Measurements from ENCODE around the gene ZNF561.

ZNF561 gene

GRCh38 chr19:9610484-9611113 is 10.4 kb downstream of the ZNF561 start:
- Histone ChIP-seq H3K4ac (ENCODE audit: low read depth, low read length) (no peak overlapping the region), H3K18ac (ENCODE audit: low read length) (no peak overlapping the region), H3K79me1 (ENCODE audit: low read length) (no peaks in the 10 kb centered on the region), H4K12ac (ENCODE audit: low read depth, low read length) (no peak overlapping the region), H3K9ac (ENCODE audit: low read length) (no peak overlapping the region), H3K4me3 (ENCODE audit: low read depth, low read length) (no peak overlapping the region), H3K23ac (ENCODE audit: low read length) (no peak overlapping the region), H4K91ac (ENCODE audit: low read depth, low read length) (no peak overlapping the region), H2BK120ac (ENCODE audit: insufficient read depth, low read length, poor library complexity) (no peak overlapping the region), H3K4me1 (ENCODE audit: control insufficient read depth in 1 of 2, insufficient read depth in 2 of 2, low read length in 2 of 2) (no peaks in the 10 kb centered on the region), H3K36me3 (ENCODE audit: control insufficient read depth in 1 of 2, insufficient read depth in 2 of 2, low read length in 2 of 2) (peaks cover 43 to 53% of the 10 kb centered on the region in 2 experiments), H2AFZ (ENCODE audit: insufficient read depth, low read length, poor library complexity) (no peak overlapping the region), H2AK5ac (ENCODE audit: low read length) (no peak overlapping the region), H3K27me3 (ENCODE audit: insufficient read depth, low read length) (no peaks in the 10 kb centered on the region), H3K4me2 (ENCODE audit: low read length) (no peak overlapping the region), H3K79me2 (ENCODE audit: control insufficient read depth, insufficient read depth, low read length, poor library complexity) (no peaks in the 10 kb centered on the region), H2BK5ac (ENCODE audit: low read depth, low read length, poor library complexity) (no peak overlapping the region), H3K14ac (ENCODE audit: low read length) (no peak overlapping the region), H3K27ac (ENCODE audit: low read depth, low read length) (no peak overlapping the region), H2BK12ac (ENCODE audit: low read length) (no peak overlapping the region), H3K9me3 (ENCODE audit: insufficient read depth, low read depth, low read length) (peaks cover 7% of the 10 kb centered on the region), H4K8ac (ENCODE audit: low read depth, low read length) (no peak overlapping the region)
- no CpG with 5 or more reads among the region's 2 CpGs for WGBS (ENCODE audit: extremely low coverage, insufficient coverage, insufficient read length)
- peak in 1 of 2 donors; percentile 7 for DNase-seq

GRCh38 chr19:9608912-9609311 is 12.1 kb downstream of the ZNF561 start:
- Histone ChIP-seq H3K36me3 (ENCODE audit: control insufficient read depth in 1 of 2, insufficient read depth in 2 of 2, low read length in 2 of 2) (peaks cover 31 to 43% of the 10 kb centered on the region in 2 experiments), H2BK12ac (ENCODE audit: low read length) (no peak overlapping the region), H3K79me1 (ENCODE audit: low read length) (no peaks in the 10 kb centered on the region), H3K4ac (ENCODE audit: low read depth, low read length) (no peak overlapping the region), H3K9me3 (ENCODE audit: insufficient read depth, low read depth, low read length) (peaks cover 7% of the 10 kb centered on the region), H2AFZ (ENCODE audit: insufficient read depth, low read length, poor library complexity) (no peak overlapping the region), H4K91ac (ENCODE audit: low read depth, low read length) (no peak overlapping the region), H3K4me3 (ENCODE audit: low read depth, low read length) (no peak overlapping the region), H3K27me3 (ENCODE audit: insufficient read depth, low read length) (no peaks in the 10 kb centered on the region), H3K9ac (ENCODE audit: low read length) (no peak overlapping the region), H2BK120ac (ENCODE audit: insufficient read depth, low read length, poor library complexity) (no peak overlapping the region), H3K27ac (ENCODE audit: low read depth, low read length) (no peak overlapping the region), H3K23ac (ENCODE audit: low read length) (no peak overlapping the region), H3K14ac (ENCODE audit: low read length) (no peak overlapping the region), H3K4me1 (ENCODE audit: control insufficient read depth in 1 of 2, insufficient read depth in 2 of 2, low read length in 2 of 2) (no peaks in the 10 kb centered on the region), H2AK5ac (ENCODE audit: low read length) (no peak overlapping the region), H4K12ac (ENCODE audit: low read depth, low read length) (no peak overlapping the region), H2BK5ac (ENCODE audit: low read depth, low read length, poor library complexity) (no peak overlapping the region), H3K4me2 (ENCODE audit: low read length) (no peak overlapping the region), H4K8ac (ENCODE audit: low read depth, low read length) (no peak overlapping the region), H3K79me2 (ENCODE audit: control insufficient read depth, insufficient read depth, low read length, poor library complexity) (no peaks in the 10 kb centered on the region), H3K18ac (ENCODE audit: low read length) (no peak overlapping the region)
- DNase-seq, result peak; percentile 27 to 29
- WGBS (ENCODE audit: extremely low coverage, insufficient coverage, insufficient read length), result no CpG with 5 or more reads among the region's 5 CpGs

DNA sequence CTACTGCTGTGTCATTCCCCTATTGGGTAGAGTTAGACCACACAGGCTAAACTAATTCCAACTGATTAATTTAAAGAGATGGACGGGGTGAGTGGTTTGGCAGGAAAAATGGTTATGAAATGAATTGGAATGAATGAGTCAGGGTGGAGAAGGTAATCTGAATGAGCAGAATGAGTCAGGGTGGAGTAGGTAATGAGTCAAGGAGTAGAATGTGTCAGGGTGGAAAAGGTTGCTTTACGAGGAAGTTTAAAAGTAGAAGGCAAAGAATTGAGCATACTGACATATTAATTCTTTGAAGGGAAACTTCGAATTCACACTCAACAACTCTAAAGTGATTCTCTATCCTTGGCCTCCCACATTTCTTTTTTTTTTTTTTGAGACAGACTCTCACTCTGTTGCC is 24.0 kb downstream of the ZNF561 start:
- H3K23ac ChIP-seq (ENCODE audit: low read length), result no peak overlapping the region
- no peaks in the 10 kb centered on the region for H3K4me1 ChIP-seq (ENCODE audit: control insufficient read depth in 1 of 2, insufficient read depth in 2 of 2, low read length in 2 of 2)
- no peak overlapping the region for H2BK120ac ChIP-seq (ENCODE audit: insufficient read depth, low read length, poor library complexity)
- no peak overlapping the region for H4K91ac ChIP-seq (ENCODE audit: low read depth, low read length)
- no peak overlapping the region for H3K4ac ChIP-seq (ENCODE audit: low read depth, low read length)
- no peak overlapping the region for H3K18ac ChIP-seq (ENCODE audit: low read length)
- H3K9me3 ChIP-seq (ENCODE audit: insufficient read depth, low read depth, low read length), result peaks cover 8% of the 10 kb centered on the region
- no peaks in the 10 kb centered on the region for H3K79me1 ChIP-seq (ENCODE audit: low read length)
- H3K79me2 ChIP-seq (ENCODE audit: control insufficient read depth, insufficient read depth, low read length, poor library complexity), result no peaks in the 10 kb centered on the region
- no peak overlapping the region for H3K4me3 ChIP-seq (ENCODE audit: low read depth, low read length)
- WGBS (ENCODE audit: extremely low coverage, insufficient coverage, insufficient read length), result 100% methylated on average over 1 of the region's 3 CpGs
- H3K9ac ChIP-seq (ENCODE audit: low read length), result no peak overlapping the region
- H2AK5ac ChIP-seq (ENCODE audit: low read length), result no peak overlapping the region
- H2BK12ac ChIP-seq (ENCODE audit: low read length), result no peak overlapping the region
- no peaks in the 10 kb centered on the region for H3K27me3 ChIP-seq (ENCODE audit: insufficient read depth, low read length)
- H3K27ac ChIP-seq (ENCODE audit: low read depth, low read length), result no peak overlapping the region
- no peak overlapping the region for H2BK5ac ChIP-seq (ENCODE audit: low read depth, low read length, poor library complexity)
- no peaks in the 10 kb centered on the region for H3K36me3 ChIP-seq (ENCODE audit: control insufficient read depth in 1 of 2, insufficient read depth in 2 of 2, low read length in 2 of 2)
- no peak overlapping the region for H2AFZ ChIP-seq (ENCODE audit: insufficient read depth, low read length, poor library complexity)
- H3K4me2 ChIP-seq (ENCODE audit: low read length), result no peak overlapping the region
- no peak overlapping the region for H4K12ac ChIP-seq (ENCODE audit: low read depth, low read length)
- H4K8ac ChIP-seq (ENCODE audit: low read depth, low read length), result no peak overlapping the region
- H3K14ac ChIP-seq (ENCODE audit: low read length), result no peak overlapping the region
- peak; percentile 24 to 86 for DNase-seq

DNA sequence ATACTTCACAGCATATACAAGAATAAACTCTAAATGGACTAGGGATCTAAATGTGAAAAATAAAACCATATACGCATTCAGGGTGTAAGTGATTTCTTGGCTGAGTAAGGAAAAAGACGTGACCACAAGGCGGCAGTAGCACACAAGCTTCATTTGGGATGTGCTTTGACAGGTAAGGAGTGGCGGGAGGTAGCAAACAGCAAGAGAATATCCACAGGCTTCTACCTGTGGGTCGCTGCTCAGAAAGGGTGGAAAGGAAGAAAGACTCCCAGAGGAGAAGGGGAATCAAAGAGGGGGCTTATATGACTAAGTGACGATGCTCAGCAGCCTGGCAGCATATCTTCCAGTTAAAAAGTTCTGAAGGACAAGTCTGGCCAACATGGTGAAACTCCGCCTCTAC is 34.3 kb downstream of the ZNF561 start:
- H4K12ac ChIP-seq (ENCODE audit: low read depth, low read length), result no peak overlapping the region
- no peaks in the 10 kb centered on the region for H3K36me3 ChIP-seq (ENCODE audit: control insufficient read depth in 1 of 2, insufficient read depth in 2 of 2, low read length in 2 of 2)
- H3K79me1 ChIP-seq (ENCODE audit: low read length), result peaks cover 6% of the 10 kb centered on the region
- no peaks in the 10 kb centered on the region for H3K27me3 ChIP-seq (ENCODE audit: insufficient read depth, low read length)
- H3K9me3 ChIP-seq (ENCODE audit: insufficient read depth, low read depth, low read length), result no peaks in the 10 kb centered on the region
- peaks cover 0 to 6% of the 10 kb centered on the region in 2 experiments for H3K4me1 ChIP-seq (ENCODE audit: control insufficient read depth in 1 of 2, insufficient read depth in 2 of 2, low read length in 2 of 2)
- no peak overlapping the region for H3K23ac ChIP-seq (ENCODE audit: low read length)
- H3K4me3 ChIP-seq (ENCODE audit: low read depth, low read length), result no peak overlapping the region
- no CpG with 5 or more reads among the region's 7 CpGs for WGBS (ENCODE audit: extremely low coverage, insufficient coverage, insufficient read length)
- H3K14ac ChIP-seq (ENCODE audit: low read length), result no peak overlapping the region
- peaks cover 12% of the 10 kb centered on the region for H3K79me2 ChIP-seq (ENCODE audit: control insufficient read depth, insufficient read depth, low read length, poor library complexity)
- H2BK5ac ChIP-seq (ENCODE audit: low read depth, low read length, poor library complexity), result no peak overlapping the region
- H2BK12ac ChIP-seq (ENCODE audit: low read length), result no peak overlapping the region
- no peak overlapping the region for H2BK120ac ChIP-seq (ENCODE audit: insufficient read depth, low read length, poor library complexity)
- no peak overlapping the region for H3K27ac ChIP-seq (ENCODE audit: low read depth, low read length)
- no peak overlapping the region for H3K18ac ChIP-seq (ENCODE audit: low read length)
- no peak overlapping the region for H3K4me2 ChIP-seq (ENCODE audit: low read length)
- no peak overlapping the region for H2AFZ ChIP-seq (ENCODE audit: insufficient read depth, low read length, poor library complexity)
- H4K91ac ChIP-seq (ENCODE audit: low read depth, low read length), result no peak overlapping the region
- peak; percentile 85 to 94 for DNase-seq
- no peak overlapping the region for H3K4ac ChIP-seq (ENCODE audit: low read depth, low read length)
- H4K8ac ChIP-seq (ENCODE audit: low read depth, low read length), result no peak overlapping the region
- H2AK5ac ChIP-seq (ENCODE audit: low read length), result no peak overlapping the region
- H3K9ac ChIP-seq (ENCODE audit: low read length), result no peak overlapping the region
